ENCODE data around the gene GSPT1. TPM values are rescaled to one million over a fixed set of nuclear protein-coding genes. Genes with fewer than 3 reads are reported as not detected.

Gene GSPT1
- total RNA-seq, 4 donors from 2014 or later = 29.1 to 60.2 (median 36.0) TPM

DNA sequence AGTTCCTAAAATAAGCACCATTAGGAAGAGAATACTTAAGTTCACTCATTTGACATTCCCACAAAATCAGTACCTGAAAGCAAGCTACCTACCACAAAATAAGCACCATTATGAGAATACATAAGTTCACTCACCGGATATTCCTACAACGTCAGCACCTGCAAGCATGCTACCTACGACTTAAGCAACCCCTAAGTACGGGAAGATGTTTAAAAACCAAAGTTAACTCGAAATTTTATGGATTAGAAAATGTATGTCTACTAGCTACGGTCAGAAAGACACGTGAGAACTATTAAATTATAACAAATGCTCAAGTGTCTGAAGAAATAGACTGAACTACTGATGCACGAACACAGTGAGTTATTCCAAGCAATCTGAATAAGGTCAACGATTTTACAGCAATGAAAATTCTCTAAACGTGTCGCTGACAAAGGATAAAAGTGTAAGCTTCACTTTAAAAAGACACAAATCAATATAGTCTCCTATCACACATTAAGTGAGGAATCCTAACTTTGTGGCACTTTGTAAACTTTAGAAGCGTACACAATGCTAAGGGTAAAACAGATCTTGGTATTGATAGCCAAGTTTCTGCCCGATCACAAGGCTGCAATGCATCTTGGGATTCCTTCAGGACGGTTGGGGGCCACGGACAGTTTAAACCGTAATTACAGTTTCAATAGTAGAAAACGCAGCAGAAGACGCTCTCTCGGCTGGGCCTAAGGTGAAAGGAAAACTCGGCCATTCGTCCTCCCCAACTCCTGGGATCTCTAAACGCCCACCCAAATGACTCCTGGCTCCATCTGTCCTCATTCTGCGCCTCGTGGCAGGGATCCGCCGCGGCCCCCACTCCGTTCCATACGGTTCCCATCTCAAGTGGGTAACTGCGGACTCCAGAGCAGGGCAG lies 1.3 kb downstream of the GSPT1 start:
- peaks cover 0 to 41% (median 2%) of the 10 kb centered on the region in 4 donors for H3K4me1 ChIP-seq
- H3K36me3 ChIP-seq = no peaks in the 10 kb centered on the region
- TF ChIP-seq, protein P1, sequence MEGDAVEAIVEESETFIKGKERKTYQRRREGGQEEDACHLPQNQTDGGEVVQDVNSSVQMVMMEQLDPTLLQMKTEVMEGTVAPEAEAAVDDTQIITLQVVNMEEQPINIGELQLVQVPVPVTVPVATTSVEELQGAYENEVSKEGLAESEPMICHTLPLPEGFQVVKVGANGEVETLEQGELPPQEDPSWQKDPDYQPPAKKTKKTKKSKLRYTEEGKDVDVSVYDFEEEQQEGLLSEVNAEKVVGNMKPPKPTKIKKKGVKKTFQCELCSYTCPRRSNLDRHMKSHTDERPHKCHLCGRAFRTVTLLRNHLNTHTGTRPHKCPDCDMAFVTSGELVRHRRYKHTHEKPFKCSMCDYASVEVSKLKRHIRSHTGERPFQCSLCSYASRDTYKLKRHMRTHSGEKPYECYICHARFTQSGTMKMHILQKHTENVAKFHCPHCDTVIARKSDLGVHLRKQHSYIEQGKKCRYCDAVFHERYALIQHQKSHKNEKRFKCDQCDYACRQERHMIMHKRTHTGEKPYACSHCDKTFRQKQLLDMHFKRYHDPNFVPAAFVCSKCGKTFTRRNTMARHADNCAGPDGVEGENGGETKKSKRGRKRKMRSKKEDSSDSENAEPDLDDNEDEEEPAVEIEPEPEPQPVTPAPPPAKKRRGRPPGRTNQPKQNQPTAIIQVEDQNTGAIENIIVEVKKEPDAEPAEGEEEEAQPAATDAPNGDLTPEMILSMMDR (IDR thresholded peaks at IDR 0.05) = no peak
- no peak for TF ChIP-seq POLR2A (IDR thresholded peaks at IDR 0.05)
- no peaks in the 10 kb centered on the region for H3K27me3 ChIP-seq
- peak in 1 of 3 donors; percentile 54 for DNase-seq
- peak overlapping the region; percentile 77 to 97 (median 92) for H3K4me3 ChIP-seq
- no peaks in the 10 kb centered on the region for H3K9me3 ChIP-seq
- H3K27ac ChIP-seq = peak overlapping the region; percentile 96 to 99 (median 97)

DNA sequence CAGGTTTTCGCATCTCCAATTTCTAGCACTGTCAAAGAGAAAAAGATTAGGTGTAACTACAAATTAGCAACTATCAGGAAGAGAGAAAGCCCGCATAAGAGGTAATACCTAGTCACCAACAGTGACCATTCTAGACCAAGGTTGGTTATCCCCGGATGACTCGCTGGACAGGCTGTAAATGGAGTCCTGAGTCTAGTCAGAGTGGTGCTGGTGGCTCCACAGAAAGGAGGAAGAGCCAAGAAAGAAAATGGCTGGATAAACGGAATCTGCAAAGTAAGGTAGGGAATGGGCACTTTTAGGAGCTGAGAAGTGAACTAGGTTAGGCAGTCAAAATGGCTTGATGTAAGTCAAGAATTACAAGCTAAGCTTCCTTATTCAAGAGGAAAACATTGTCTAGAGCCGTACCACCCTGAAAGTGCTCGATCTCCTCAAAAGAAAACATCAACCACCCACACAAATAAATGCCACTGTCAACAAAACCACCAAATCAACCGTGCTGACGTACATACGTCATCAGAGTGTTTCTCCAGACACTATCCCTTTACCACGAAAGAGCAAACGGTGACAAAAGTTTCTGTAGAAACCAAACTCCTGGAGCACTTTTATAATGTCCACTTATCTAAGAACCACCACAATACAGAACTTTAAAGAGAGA lies 2.2 kb downstream of the GSPT1 start:
- TF ChIP-seq, protein P1 (IDR thresholded peaks at IDR 0.05) = no peak
- TF ChIP-seq POLR2A (IDR thresholded peaks at IDR 0.05) = no peak
- Histone ChIP-seq H3K9me3 (no peaks in the 10 kb centered on the region), H3K4me3 (peak overlapping the region in 3 of 4 donors; percentile 77 to 97 (median 89)), H3K36me3 (no peaks in the 10 kb centered on the region), H3K27ac (peak overlapping the region in 3 of 4 donors; percentile 96 to 98 (median 96)), H3K27me3 (no peaks in the 10 kb centered on the region), H3K4me1 (peaks cover 0 to 47% (median 2%) of the 10 kb centered on the region in 4 donors)
- DNase-seq = no peak

DNA sequence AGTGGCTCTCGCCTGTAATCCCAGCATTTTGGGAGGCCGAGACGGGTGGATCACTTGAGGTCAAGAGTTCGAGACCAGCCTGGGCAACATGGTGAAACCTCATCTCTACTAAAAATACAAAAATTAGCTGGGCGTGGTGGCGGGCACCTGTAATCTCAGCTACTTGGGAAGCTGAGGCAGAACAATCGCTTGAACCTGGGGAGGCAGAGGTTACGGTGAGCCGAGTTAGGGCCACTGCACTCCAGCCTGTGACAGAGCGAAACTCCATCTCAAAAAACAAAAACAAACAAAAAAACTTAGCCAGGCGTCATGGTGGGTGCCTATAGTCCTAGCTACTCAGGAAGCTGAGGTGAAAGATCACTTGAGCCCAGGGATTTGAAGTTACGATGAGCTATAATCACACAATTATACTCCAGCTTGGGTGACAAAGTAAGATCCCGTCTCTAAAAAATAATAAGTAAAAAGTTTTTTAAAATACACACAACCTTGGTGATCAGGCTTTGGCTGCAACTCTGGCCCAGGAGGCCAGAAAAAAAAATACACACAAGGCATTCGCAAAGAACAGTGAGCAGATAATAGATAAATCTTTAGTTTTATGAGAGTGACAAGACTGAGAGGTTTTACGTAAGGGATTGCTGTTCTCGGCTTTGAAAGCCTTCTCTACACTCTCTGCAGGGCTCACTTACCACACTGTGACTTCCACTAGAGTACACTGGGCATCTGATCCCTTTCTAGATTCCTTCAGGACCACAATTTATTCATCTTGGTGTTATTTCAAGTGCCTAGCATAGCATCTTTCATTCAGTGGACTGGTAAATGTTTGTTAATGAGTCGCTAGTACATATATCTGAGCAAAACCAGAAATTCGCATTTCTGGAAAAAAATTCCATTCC lies 5.9 kb downstream of the GSPT1 start:
- TF ChIP-seq, protein P1 (IDR thresholded peaks at IDR 0.05) = no peak
- TF ChIP-seq POLR2A (IDR thresholded peaks at IDR 0.05) = no peak
- H3K27me3 ChIP-seq = no peaks in the 10 kb centered on the region
- peaks cover 0 to 47% (median 2%) of the 10 kb centered on the region in 4 donors for H3K4me1 ChIP-seq
- H3K36me3 ChIP-seq = peaks cover 0 to 7% (median 0%) of the 10 kb centered on the region in 3 donors
- DNase-seq = no peak
- no peak overlapping the region for H3K4me3 ChIP-seq
- no peak overlapping the region for H3K27ac ChIP-seq
- H3K9me3 ChIP-seq = no peaks in the 10 kb centered on the region

DNA sequence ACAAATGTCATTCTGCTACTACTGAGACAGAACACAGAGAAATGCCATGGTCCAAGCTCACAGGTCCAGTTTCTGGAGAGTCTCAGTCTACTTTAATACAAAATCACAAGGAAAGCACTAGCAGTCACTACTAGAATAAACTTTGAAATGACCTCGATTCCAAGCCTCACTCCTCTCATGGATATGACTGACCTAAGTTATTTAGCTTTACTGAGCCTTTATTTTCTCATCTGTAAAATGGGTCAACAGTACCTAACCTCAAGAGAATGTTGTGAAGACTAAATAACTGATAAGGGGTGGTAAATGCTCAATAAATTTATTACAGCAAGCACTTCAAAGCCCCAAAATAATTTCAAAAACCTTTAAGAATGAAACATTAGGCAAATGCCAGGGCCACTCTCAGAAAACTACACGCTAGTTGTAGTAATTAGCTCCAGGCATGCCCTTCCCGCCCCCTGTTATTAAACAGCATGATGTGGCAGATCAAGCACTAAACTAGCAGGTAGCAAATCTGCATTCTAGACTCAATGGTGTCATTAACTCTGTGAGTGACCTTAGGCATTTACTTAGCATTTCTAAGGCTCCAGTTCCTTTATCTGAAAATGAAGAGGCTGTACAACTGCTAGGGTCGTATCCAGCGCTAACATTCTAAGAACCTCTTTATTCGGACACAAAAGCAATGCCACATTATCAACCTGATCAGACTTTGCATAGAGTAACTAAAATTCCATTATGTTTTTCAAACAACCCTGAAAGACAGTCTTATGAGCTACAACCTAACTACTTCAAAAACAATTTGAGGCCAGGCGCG lies 8.4 kb downstream of the GSPT1 start:
- TF ChIP-seq, protein P1 (IDR thresholded peaks at IDR 0.05) = no peak
- TF ChIP-seq POLR2A (IDR thresholded peaks at IDR 0.05) = no peak
- no peak for DNase-seq
- Histone ChIP-seq H3K36me3 (peaks cover 0 to 11% (median 0%) of the 10 kb centered on the region in 3 donors), H3K4me3 (no peak overlapping the region), H3K4me1 (peaks cover 0 to 28% (median 2%) of the 10 kb centered on the region in 4 donors), H3K27ac (no peak overlapping the region), H3K9me3 (no peaks in the 10 kb centered on the region), H3K27me3 (no peaks in the 10 kb centered on the region)

Measured in Peyer's patch (tissue), 4 donors.